A673 (cell line): ENCODE data around the gene EXOSC10. TPM values are rescaled to one million over a fixed set of nuclear protein-coding genes. Genes with fewer than 3 reads are reported as not detected.
"Not testable (repeated sequence)": the region's sequence is repeated elsewhere in the genome, so short reads cannot be mapped to it uniquely, and the experiment has no call there.

Source experiments
- BruUV-seq: library from RNA; stranded (reverse); fragments of 400-500 nt; replicated peaks from 2 replicates; lab custom pipeline; 2021; lab: Mats Ljungman, UMichigan
- CTCF ChIA-PET: fragments of 300-600 bp; sonication (Branson Sonifier 250); formaldehyde crosslinking; loops from one replicate; lab custom pipeline; 2022; ENCODE audit warnings: antibody characterized with exemption; lab: Charles Lee
- POLR2A ChIA-PET: fragments of 300-600 bp; sonication (Branson Sonifier 250); formaldehyde crosslinking; loops from one replicate; lab custom pipeline; 2022; ENCODE audit warnings: antibody characterized with exemption; ENCODE audit not compliant: low non-redundant PET; lab: Charles Lee
- DNase-seq: peaks from one replicate; pipeline ENCODE4 v3.0.0-alpha.2; 2015; ENCODE audit warnings: low spot score
- H3K27ac ChIP-seq: fragments of 200-600 bp; sonication (generic); 2 replicates; pipeline ENCODE4 v1.5.1; 2016; ENCODE audit warnings: mixed run types, low read depth, mild to moderate bottlenecking, mixed read lengths, antibody characterized with exemption, low read length; ENCODE audit not compliant: poor library complexity, severe bottlenecking
- H3K27me3 ChIP-seq: fragments of 200-600 bp; sonication (generic); replicated peaks from 2 replicates; pipeline ENCODE4 v1.6.1; 2017; ENCODE audit warnings: mixed run types, low read depth, mild to moderate bottlenecking, mixed read lengths, antibody characterized with exemption, low read length; ENCODE audit not compliant: insufficient read depth, poor library complexity
- H3K36me3 ChIP-seq: fragments of 200-600 bp; sonication (generic); 2 replicates; pipeline ENCODE4 v1.6.1; 2016; ENCODE audit warnings: mixed run types, mild to moderate bottlenecking, mixed read lengths, antibody characterized with exemption, low read length; ENCODE audit not compliant: insufficient read depth, poor library complexity, severe bottlenecking
- H3K4me1 ChIP-seq: fragments of 200-600 bp; sonication (generic); 2 replicates; pipeline ENCODE4 v1.6.1; 2017; ENCODE audit warnings: mixed run types, mild to moderate bottlenecking, mixed read lengths, antibody characterized with exemption, low read length; ENCODE audit not compliant: insufficient read depth, poor library complexity, severe bottlenecking
- H3K4me3 ChIP-seq: fragments of 200-600 bp; sonication (generic); 2 replicates; pipeline ENCODE4 v1.5.1; 2016; ENCODE audit warnings: low read depth, mixed run types, mild to moderate bottlenecking, mixed read lengths, low read length; ENCODE audit not compliant: poor library complexity, severe bottlenecking
- H3K9me3 ChIP-seq: fragments of 200-600 bp; sonication (generic); 2 replicates; pipeline ENCODE4 v1.6.1; 2016; ENCODE audit warnings: mixed run types, low read depth, mild to moderate bottlenecking, mixed read lengths, antibody characterized with exemption, low read length; ENCODE audit not compliant: poor library complexity, severe bottlenecking
- EZH2 ChIP-seq: fragments of 200-600 bp; sonication (generic); IDR thresholded peaks from 2 replicates; pipeline ENCODE4 v1.6.1; 2017; ENCODE audit warnings: borderline replicate concordance, low read depth, mild to moderate bottlenecking, mixed read lengths, antibody characterized with exemption, low read length; ENCODE audit not compliant: poor library complexity, severe bottlenecking
- intact Hi-C: fragments of 100-400 bp; cut with micrococcal nuclease; formaldehyde crosslinking; loops from one replicate; pipeline ENCODE4 v1.10.0; 2022; ENCODE audit not compliant: unreplicated experiment
- total RNA-seq: library from RNA; stranded (reverse); gene quantifications from 2 replicates; pipeline ENCODE4 v1.2.3, GENCODE V29; 2021
- TF ChIP-seq, protein P1 (sequence below): fragments of 300-800, 200-600 bp; sonication (generic); conservative IDR thresholded peaks from 2 replicates; pipeline ENCODE4 v1.5.1; 2017; ENCODE audit warnings: low read depth, mild to moderate bottlenecking, antibody characterized with exemption, low read length, moderate library complexity, mixed read lengths

Gene EXOSC10
- total RNA-seq, 1 experiment from 2014 or later = 119 TPM

DNA sequence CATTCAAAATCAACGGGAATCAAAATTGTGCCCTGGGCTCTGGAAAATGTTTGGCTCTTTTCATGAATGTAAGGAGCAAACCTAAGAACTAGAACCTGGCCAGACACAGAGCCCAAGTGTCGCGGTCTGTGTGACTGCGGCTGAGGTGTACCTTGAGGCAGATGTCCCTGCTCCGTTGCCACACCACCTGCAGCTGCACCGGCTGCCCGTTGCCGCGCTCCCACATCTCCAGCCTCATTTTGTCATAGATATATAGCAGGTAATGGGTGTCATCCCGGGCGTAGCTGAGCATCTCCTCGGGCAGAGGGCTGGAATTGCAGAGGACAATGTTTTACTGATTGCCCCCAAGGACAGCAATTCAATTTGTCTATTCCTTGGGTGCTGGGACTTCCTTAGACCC, 18.7 kb downstream of the EXOSC10 start:
- Histone ChIP-seq H3K36me3 (peaks cover 58% of the 10 kb centered on the region), H3K27me3 (no peaks in the 10 kb centered on the region)
- CTCF ChIA-PET = interaction anchor here (0.7 kb wide), 1 partner anchor 399 kb away, joined by 6 read pairs; no protein-coding TSS in a partner anchor

DNA sequence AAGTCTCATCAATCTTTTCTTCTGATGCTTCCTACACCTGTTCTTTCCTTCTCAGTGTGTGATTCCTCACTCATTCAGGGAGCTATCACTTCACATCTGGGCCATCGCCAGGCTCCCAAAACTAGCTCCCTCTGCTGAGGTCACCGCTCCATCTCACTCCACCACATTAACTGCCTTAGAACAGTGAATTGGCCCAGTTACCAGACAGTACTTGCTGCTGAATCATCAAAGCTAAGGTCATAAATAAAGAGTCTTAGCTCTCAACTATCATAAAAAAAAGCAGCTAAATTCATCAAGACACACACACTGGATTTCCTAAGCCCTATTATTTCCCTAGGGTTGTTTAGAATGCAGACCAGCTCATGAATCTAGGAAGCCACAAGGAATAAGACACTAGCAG, 21.0 kb downstream of the EXOSC10 start:
- ChIA-PET CTCF (no interaction called here), POLR2A (no interaction called here)
- peaks cover 80% of the 10 kb centered on the region for H3K36me3 ChIP-seq
- intact Hi-C loops = no loop called here
- no peaks in the 10 kb centered on the region for H3K9me3 ChIP-seq
- H3K4me3 ChIP-seq = no peak overlapping the region
- H3K27ac ChIP-seq = no peak overlapping the region
- no peaks in the 10 kb centered on the region for H3K4me1 ChIP-seq
- H3K27me3 ChIP-seq = no peaks in the 10 kb centered on the region
- TF ChIP-seq, protein P1, sequence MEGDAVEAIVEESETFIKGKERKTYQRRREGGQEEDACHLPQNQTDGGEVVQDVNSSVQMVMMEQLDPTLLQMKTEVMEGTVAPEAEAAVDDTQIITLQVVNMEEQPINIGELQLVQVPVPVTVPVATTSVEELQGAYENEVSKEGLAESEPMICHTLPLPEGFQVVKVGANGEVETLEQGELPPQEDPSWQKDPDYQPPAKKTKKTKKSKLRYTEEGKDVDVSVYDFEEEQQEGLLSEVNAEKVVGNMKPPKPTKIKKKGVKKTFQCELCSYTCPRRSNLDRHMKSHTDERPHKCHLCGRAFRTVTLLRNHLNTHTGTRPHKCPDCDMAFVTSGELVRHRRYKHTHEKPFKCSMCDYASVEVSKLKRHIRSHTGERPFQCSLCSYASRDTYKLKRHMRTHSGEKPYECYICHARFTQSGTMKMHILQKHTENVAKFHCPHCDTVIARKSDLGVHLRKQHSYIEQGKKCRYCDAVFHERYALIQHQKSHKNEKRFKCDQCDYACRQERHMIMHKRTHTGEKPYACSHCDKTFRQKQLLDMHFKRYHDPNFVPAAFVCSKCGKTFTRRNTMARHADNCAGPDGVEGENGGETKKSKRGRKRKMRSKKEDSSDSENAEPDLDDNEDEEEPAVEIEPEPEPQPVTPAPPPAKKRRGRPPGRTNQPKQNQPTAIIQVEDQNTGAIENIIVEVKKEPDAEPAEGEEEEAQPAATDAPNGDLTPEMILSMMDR = no peak
- TF ChIP-seq EZH2 = no peak
- BruUV-seq = no TSS peak
- DNase-seq = no peak

More for the DNA sequence above, 18.7 kb downstream of the EXOSC10 start:
- no peak for DNase-seq
- POLR2A ChIA-PET = no interaction called here
- H3K4me3 ChIP-seq = no peak overlapping the region
- no TSS peak for BruUV-seq
- no peaks in the 10 kb centered on the region for H3K9me3 ChIP-seq
- H3K27ac ChIP-seq = no peak overlapping the region
- no peaks in the 10 kb centered on the region for H3K4me1 ChIP-seq
- TF ChIP-seq, protein P1 = no peak
- no peak for TF ChIP-seq EZH2
- intact Hi-C loops = no loop called here

DNA sequence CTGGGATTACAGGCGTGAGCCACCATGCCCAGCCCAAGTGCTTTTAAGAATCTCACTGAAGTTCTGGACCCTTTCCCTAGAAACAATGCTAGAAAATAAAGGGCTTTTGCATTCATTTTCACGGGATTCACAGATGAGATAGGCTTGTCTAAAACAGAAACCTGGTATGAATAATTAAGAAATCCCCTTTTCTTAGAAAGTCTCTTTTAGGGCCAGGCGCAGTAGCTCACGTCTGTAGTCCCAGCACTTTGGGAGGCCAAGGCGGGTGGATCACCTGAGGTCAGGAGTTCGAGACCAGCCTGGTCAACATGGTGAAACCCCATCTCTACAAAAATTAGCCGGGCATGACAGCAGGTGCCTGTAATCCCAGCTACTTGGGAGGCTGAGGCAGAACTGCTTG, 26.3 kb downstream of the EXOSC10 start:
- H3K4me1 ChIP-seq, H3K4me3 ChIP-seq, DNase-seq, H3K9me3 ChIP-seq, POLR2A ChIA-PET, intact Hi-C loops, H3K27ac ChIP-seq, BruUV-seq, H3K27me3 ChIP-seq, CTCF ChIA-PET: not testable (repeated sequence)
- H3K36me3 ChIP-seq = peaks cover 83% of the 10 kb centered on the region
